Measurements from ENCODE around the gene FAM13A.

FAM13A gene

DNA sequence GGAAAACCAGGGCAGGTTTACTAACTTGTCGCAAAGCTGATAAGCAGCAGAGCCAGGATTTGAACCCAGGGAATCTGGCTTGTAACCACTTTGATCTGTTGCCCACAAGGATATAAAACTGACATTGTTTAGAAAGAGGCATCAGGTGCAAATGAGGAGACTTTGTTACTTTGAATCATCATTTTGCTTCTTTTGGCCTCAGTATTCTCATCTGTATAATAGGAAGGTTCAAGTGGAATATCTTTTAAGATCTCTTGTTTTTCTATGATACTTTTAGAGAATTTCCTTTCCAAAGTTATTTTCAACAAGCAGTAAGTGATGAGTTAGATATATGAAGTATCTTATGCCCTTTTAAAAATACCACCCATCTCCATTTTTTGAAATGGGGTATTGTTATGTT lies 301.5 kb downstream of the FAM13A start:
- H3K27ac ChIP-seq = no peak overlapping the region

DNA sequence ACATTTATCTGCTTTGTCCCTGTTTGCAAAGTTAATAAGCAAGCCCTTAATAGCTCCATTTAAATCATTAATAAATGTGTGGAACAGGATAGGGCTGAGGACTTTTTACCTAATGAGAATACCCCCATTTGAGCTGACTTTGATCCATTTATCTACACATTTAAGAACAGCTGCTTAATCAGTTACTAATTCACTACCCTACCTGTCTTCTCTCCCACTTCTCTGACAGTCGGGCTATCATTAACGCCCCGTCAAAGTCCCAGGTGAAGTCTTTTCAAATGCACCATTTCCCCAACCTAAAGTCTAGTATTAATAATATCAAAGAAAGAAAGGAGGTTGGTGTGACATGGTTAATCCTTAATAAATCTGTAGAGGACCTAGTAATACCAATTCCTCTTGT lies 302.2 kb downstream of the FAM13A start:
- no peak overlapping the region for H3K27ac ChIP-seq
- TF ChIP-seq, protein P1, sequence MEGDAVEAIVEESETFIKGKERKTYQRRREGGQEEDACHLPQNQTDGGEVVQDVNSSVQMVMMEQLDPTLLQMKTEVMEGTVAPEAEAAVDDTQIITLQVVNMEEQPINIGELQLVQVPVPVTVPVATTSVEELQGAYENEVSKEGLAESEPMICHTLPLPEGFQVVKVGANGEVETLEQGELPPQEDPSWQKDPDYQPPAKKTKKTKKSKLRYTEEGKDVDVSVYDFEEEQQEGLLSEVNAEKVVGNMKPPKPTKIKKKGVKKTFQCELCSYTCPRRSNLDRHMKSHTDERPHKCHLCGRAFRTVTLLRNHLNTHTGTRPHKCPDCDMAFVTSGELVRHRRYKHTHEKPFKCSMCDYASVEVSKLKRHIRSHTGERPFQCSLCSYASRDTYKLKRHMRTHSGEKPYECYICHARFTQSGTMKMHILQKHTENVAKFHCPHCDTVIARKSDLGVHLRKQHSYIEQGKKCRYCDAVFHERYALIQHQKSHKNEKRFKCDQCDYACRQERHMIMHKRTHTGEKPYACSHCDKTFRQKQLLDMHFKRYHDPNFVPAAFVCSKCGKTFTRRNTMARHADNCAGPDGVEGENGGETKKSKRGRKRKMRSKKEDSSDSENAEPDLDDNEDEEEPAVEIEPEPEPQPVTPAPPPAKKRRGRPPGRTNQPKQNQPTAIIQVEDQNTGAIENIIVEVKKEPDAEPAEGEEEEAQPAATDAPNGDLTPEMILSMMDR (IDR thresholded peaks at IDR 0.05) = no peak
- H3K27me3 ChIP-seq (ENCODE audit: control insufficient read depth, insufficient read depth, low read length) = no peaks in the 10 kb centered on the region
- H3K4me1 ChIP-seq = peaks cover 13% of the 10 kb centered on the region
- no peaks in the 10 kb centered on the region for H3K9me3 ChIP-seq (ENCODE audit: control insufficient read depth, low read length)
- no peaks in the 10 kb centered on the region for H3K36me3 ChIP-seq (ENCODE audit: control insufficient read depth, insufficient read depth, low read length)
- no peak overlapping the region for H3K4me2 ChIP-seq (ENCODE audit: low read length)
- H3K79me2 ChIP-seq = peaks cover 3% of the 10 kb centered on the region
- H3K9ac ChIP-seq = no peak overlapping the region
- H3K4me3 ChIP-seq (ENCODE audit: low read depth, low read length) = no peak overlapping the region
- H2AFZ ChIP-seq = no peak overlapping the region

More for the DNA sequence above, 301.5 kb downstream of the FAM13A start:
- H3K4me2 ChIP-seq (ENCODE audit: low read length) = no peak overlapping the region
- TF ChIP-seq, protein P1 (IDR thresholded peaks at IDR 0.05) = no peak
- no peak overlapping the region for H3K9ac ChIP-seq
- no peaks in the 10 kb centered on the region for H3K9me3 ChIP-seq (ENCODE audit: control insufficient read depth, low read length)
- H2AFZ ChIP-seq = no peak overlapping the region
- H3K4me3 ChIP-seq (ENCODE audit: low read depth, low read length) = no peak overlapping the region
- no peaks in the 10 kb centered on the region for H3K27me3 ChIP-seq (ENCODE audit: control insufficient read depth, insufficient read depth, low read length)
- H3K4me1 ChIP-seq = peaks cover 13% of the 10 kb centered on the region
- H3K36me3 ChIP-seq (ENCODE audit: control insufficient read depth, insufficient read depth, low read length) = no peaks in the 10 kb centered on the region
- H3K79me2 ChIP-seq = peaks cover 3% of the 10 kb centered on the region

DNA sequence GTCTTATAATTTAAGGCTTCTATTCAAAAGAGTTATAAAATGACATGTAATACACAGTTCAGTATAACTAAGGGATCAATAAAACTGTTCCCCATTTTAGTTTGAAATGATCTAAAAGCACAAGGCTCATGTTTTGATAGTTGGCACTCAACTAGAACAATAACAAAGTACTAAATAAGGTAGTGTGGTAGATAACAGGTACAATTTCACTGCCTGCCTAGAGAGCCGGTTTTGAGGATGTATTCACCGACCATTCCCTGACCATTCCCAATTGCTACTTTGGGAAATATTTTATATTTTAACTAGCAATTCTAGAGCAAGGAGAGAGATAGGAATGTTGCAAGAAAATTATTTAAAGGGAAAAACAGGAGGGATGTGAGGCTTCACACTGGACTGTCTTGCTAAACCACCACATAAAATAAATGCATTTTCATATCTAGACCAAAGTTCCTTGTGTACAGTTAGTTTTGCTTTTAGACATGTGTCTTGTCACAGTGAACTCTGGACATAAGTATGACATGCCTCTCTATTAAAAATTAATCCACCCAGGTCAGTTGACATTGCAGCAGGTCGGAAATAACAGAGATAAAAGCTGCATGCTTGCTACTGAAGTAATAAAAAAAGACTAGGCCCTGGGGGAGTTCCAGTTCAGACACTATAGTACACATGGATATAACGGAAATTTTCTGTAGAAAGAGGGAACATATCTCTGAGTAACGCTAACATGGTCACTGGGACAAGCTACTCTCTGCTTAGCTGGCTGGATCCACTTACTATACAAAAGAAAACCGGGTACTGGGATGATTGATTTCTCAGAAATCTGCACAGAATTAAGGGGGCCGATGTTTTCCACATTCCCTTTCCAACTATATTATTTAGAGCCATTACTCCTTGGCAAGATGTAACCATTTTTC lies 303.1 kb downstream of the FAM13A start:
- Histone ChIP-seq H3K9me3 (ENCODE audit: control insufficient read depth, low read length) (no peaks in the 10 kb centered on the region), H3K36me3 (ENCODE audit: control insufficient read depth, insufficient read depth, low read length) (no peaks in the 10 kb centered on the region), H3K79me2 (peaks cover 3% of the 10 kb centered on the region), H2AFZ (no peak overlapping the region), H3K27ac (no peak overlapping the region), H3K4me3 (ENCODE audit: low read depth, low read length) (peak overlapping the region; percentile 12), H3K9ac (no peak overlapping the region), H3K27me3 (ENCODE audit: control insufficient read depth, insufficient read depth, low read length) (no peaks in the 10 kb centered on the region), H3K4me1 (peaks cover 13% of the 10 kb centered on the region), H3K4me2 (ENCODE audit: low read length) (peak overlapping the region; percentile 3)
- TF ChIP-seq, protein P1 (IDR thresholded peaks at IDR 0.05) = no peak

DNA sequence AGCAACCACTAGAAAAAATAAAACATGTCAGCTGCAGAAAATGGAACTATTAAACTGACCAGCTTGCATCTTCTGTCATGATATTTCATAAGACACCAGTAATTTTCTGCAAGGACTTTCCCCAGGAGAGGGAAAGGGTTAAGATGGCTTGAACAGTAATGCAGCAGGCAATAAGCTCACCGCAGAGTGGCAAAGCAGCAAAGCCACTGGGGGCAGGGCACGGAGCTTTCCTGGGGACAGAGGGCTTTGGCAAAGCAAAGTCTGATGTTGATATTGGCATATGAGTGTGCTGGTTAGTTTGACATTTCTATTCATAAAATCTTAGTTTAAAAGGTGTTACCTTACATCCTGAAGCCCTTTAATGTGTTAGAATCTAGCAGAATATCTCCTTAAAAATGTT lies 304.2 kb downstream of the FAM13A start:
- TF ChIP-seq, protein P1 (IDR thresholded peaks at IDR 0.05) = no peak
- H2AFZ ChIP-seq = no peak overlapping the region
- no peaks in the 10 kb centered on the region for H3K36me3 ChIP-seq (ENCODE audit: control insufficient read depth, insufficient read depth, low read length)
- H3K9me3 ChIP-seq (ENCODE audit: control insufficient read depth, low read length) = no peaks in the 10 kb centered on the region
- no peak overlapping the region for H3K27ac ChIP-seq
- H3K27me3 ChIP-seq (ENCODE audit: control insufficient read depth, insufficient read depth, low read length) = no peaks in the 10 kb centered on the region
- H3K4me2 ChIP-seq (ENCODE audit: low read length) = peak overlapping the region; percentile 3
- peaks cover 3% of the 10 kb centered on the region for H3K79me2 ChIP-seq
- no peak overlapping the region for H3K4me3 ChIP-seq (ENCODE audit: low read depth, low read length)
- peaks cover 13% of the 10 kb centered on the region for H3K4me1 ChIP-seq
- no peak overlapping the region for H3K9ac ChIP-seq
